ENCODE measurements around the gene HSF2.

- TF ChIP-seq CTCF (IDR thresholded peaks at IDR 0.05), result no peak
- no peak for TF ChIP-seq POLR2AphosphoS5 (IDR thresholded peaks at IDR 0.05)
Measured at GRCh38 chr6:122393351-122393896, 6.0 kb upstream of the HSF2 start.

Data from breast epithelium (tissue), 3 donors.